ENCODE measurements around the gene SEMA5A.

SEMA5A gene

GRCh38 chr5:9139344-9139743, 406.5 kb downstream of the SEMA5A start:
- TF ChIP-seq GATA2 (IDR thresholded peaks at IDR 0.05; ENCODE audit: low read depth, low read length), result no peak
- no peak for TF ChIP-seq GATA3 (IDR thresholded peaks at IDR 0.05; ENCODE audit: low read depth, low read length)

- TF ChIP-seq GATA3 (IDR thresholded peaks at IDR 0.05; ENCODE audit: low read depth, low read length) (no peak), GATA2 (IDR thresholded peaks at IDR 0.05; ENCODE audit: low read depth, low read length) (no peak)
Observed at GRCh38 chr5:9128136-9128535, 417.7 kb downstream of the SEMA5A start.

- TF ChIP-seq GATA2 (IDR thresholded peaks at IDR 0.05; ENCODE audit: low read depth, low read length) (no peak), GATA3 (IDR thresholded peaks at IDR 0.05; ENCODE audit: low read depth, low read length) (no peak)
Observed at GRCh38 chr5:9126490-9126889, 419.4 kb downstream of the SEMA5A start.

- TF ChIP-seq GATA3 (IDR thresholded peaks at IDR 0.05; ENCODE audit: low read depth, low read length), result no peak
Observed at GRCh38 chr5:9125852-9126251, 420.0 kb downstream of the SEMA5A start.

GRCh38 chr5:9124838-9125237, 421.0 kb downstream of the SEMA5A start:
- no peak for TF ChIP-seq GATA2 (IDR thresholded peaks at IDR 0.05; ENCODE audit: low read depth, low read length)
- TF ChIP-seq GATA3 (IDR thresholded peaks at IDR 0.05; ENCODE audit: low read depth, low read length), result no peak

- no peak for TF ChIP-seq GATA3 (IDR thresholded peaks at IDR 0.05; ENCODE audit: low read depth, low read length)
Observed at GRCh38 chr5:9124071-9124470, 421.8 kb downstream of the SEMA5A start.

GRCh38 chr5:9122528-9122927, 423.3 kb downstream of the SEMA5A start:
- no peak for TF ChIP-seq GATA2 (IDR thresholded peaks at IDR 0.05; ENCODE audit: low read depth, low read length)
- no peak for TF ChIP-seq GATA3 (IDR thresholded peaks at IDR 0.05; ENCODE audit: low read depth, low read length)

GRCh38 chr5:9121597-9121996, 424.3 kb downstream of the SEMA5A start:
- TF ChIP-seq GATA3 (IDR thresholded peaks at IDR 0.05; ENCODE audit: low read depth, low read length) (no peak), GATA2 (IDR thresholded peaks at IDR 0.05; ENCODE audit: low read depth, low read length) (no peak)

GRCh38 chr5:9118852-9119251, 427.0 kb downstream of the SEMA5A start:
- TF ChIP-seq GATA2 (IDR thresholded peaks at IDR 0.05; ENCODE audit: low read depth, low read length), result no peak

GRCh38 chr5:9115093-9115492, 430.8 kb downstream of the SEMA5A start:
- TF ChIP-seq GATA2 (IDR thresholded peaks at IDR 0.05; ENCODE audit: low read depth, low read length) (no peak), GATA3 (IDR thresholded peaks at IDR 0.05; ENCODE audit: low read depth, low read length) (no peak)

GRCh38 chr5:9112520-9113291, 433.2 kb downstream of the SEMA5A start:
- TF ChIP-seq GATA3 (IDR thresholded peaks at IDR 0.05; ENCODE audit: low read depth, low read length), result no peak
- TF ChIP-seq GATA2 (IDR thresholded peaks at IDR 0.05; ENCODE audit: low read depth, low read length), result no peak

GRCh38 chr5:9108162-9108561, 437.7 kb downstream of the SEMA5A start:
- TF ChIP-seq GATA3 (IDR thresholded peaks at IDR 0.05; ENCODE audit: low read depth, low read length) (no peak), GATA2 (IDR thresholded peaks at IDR 0.05; ENCODE audit: low read depth, low read length) (no peak)

- TF ChIP-seq GATA2 (IDR thresholded peaks at IDR 0.05; ENCODE audit: low read depth, low read length) (no peak), GATA3 (IDR thresholded peaks at IDR 0.05; ENCODE audit: low read depth, low read length) (no peak)
Observed at GRCh38 chr5:9105851-9106250, 440.0 kb downstream of the SEMA5A start.

- TF ChIP-seq GATA3 (IDR thresholded peaks at IDR 0.05; ENCODE audit: low read depth, low read length) (no peak), GATA2 (IDR thresholded peaks at IDR 0.05; ENCODE audit: low read depth, low read length) (no peak)
Observed at GRCh38 chr5:9104571-9105339, 441.1 kb downstream of the SEMA5A start.

GRCh38 chr5:9103290-9103689, 442.6 kb downstream of the SEMA5A start:
- TF ChIP-seq GATA3 (IDR thresholded peaks at IDR 0.05; ENCODE audit: low read depth, low read length), result no peak
- TF ChIP-seq GATA2 (IDR thresholded peaks at IDR 0.05; ENCODE audit: low read depth, low read length), result no peak

Measured in SH-SY5Y (cell line).